HG03521 (cell line): ENCODE data around the gene DENND5A.
"Not testable (repeated sequence)": the region's sequence is repeated elsewhere in the genome, so short reads cannot be mapped to it uniquely, and the experiment has no call there.

Source experiments
- ATAC-seq: cut with Tn5 transposase; IDR thresholded peaks from one replicate; pipeline ENCODE4 v1.9.1; 2021; ENCODE audit warnings: mild to moderate bottlenecking, moderate library complexity; ENCODE audit not compliant: unreplicated experiment

The DENND5A gene

GRCh38 chr11:9179141-9179540 lies 86.0 kb downstream of the DENND5A start:
- ATAC-seq: no peak

DNA sequence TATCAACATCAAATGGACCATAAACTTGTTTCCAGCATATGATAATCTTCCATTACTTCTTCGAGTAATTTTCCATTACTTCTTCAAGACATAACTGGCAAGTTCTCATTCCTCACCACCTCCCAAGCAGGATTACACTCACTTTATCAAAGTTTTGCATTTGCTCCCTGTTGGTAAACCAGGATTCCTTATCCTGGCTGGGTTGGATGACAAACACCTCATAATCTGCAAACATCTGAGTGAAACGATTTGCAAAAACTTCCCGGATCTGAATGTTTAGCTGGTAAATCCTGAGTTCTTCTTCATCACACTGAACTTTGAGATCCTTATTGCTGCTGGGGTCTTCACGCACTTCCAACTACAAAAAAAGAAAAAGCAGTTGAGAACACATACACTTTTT lies 86.4 kb downstream of the DENND5A start:
- ATAC-seq: no peak

DNA sequence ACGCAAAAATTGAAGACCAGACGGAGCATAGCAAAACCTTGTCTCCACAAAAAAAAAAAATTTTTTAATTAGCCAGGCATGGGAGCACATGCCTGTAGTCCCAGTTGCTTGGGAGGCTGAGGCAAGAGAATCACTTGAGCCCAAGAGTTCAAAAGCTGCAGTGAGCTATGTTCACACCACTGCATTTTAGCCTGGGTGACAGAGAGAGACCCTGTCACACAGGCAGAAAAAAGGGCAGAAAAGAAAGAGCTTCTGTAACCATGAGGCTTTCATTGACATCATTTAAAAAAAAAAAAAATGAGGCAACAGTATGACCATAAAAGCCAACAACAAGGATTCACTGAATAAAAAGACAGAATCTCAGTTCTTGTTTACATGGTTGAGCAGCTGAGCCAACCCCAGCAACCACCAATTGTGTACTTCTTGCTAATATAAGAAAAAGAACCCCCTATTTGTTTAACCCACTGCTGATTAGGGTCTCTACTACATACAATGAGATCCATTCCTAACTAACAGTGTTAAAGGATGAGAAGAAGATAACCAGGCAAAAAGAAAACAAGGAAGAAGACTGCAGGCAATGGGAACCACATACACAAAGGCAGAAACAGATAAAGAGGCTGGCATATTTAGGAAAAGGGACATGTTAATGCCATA lies 87.6 kb downstream of the DENND5A start:
- ATAC-seq: no peak

GRCh38 chr11:9176550-9176949 lies 88.6 kb downstream of the DENND5A start:
- ATAC-seq: no peak

DNA sequence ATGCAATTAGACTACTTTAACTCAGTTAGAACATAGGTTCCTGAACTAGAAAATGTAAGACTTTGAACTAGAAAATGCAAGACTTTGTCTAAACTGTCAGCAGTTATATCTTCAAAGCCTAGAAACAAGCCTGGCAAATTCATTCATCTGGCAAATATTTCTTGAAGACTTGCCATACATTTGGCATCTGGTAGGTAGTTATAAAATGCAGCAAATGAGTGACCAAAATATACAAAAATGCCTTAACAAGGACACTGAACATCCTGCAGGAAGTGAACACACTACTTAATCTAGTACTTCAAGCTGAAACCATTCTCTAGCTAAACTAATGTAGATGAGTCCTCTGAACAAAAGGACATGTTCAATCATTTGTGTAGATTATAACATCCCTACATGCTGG lies 89.0 kb downstream of the DENND5A start:
- ATAC-seq: no peak

DNA sequence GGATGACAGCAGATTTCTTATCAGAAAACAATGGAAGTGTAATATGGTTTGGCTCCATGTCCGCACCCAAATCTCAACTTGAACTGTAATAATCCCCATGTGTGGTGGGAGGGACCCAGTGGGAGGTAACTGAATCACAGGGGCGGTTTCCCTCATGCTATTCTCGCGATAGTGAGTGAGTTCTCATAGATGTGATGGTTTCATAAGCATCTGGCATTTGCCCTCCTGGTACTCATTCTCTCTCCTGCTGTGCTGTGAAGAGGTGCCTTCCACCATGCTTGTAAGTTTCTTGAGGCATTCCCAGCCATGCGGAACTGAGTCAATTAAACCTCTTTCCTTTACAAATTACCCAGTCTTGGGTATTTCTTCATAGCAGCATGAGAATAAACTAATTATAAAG lies 92.8 kb downstream of the DENND5A start:
- no peak for ATAC-seq

DNA sequence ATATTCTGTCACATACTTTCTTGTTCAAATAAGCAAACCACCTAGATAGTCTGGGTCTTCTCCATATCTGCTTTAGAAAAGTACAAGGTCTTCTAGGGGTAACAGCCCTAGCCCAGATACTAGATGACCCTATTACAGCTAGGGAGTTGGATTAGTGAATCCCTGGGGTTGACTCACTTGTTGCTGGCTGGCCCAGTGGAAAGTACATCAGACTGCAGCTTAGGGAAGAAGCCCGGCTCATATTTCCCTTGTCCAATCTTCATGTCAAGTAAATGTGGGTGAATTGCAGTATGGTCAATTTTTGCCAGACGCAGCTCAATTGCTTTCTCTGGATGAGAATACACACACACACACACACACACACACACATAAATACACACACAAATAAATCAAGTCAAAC lies 94.7 kb downstream of the DENND5A start:
- ATAC-seq: no peak

DNA sequence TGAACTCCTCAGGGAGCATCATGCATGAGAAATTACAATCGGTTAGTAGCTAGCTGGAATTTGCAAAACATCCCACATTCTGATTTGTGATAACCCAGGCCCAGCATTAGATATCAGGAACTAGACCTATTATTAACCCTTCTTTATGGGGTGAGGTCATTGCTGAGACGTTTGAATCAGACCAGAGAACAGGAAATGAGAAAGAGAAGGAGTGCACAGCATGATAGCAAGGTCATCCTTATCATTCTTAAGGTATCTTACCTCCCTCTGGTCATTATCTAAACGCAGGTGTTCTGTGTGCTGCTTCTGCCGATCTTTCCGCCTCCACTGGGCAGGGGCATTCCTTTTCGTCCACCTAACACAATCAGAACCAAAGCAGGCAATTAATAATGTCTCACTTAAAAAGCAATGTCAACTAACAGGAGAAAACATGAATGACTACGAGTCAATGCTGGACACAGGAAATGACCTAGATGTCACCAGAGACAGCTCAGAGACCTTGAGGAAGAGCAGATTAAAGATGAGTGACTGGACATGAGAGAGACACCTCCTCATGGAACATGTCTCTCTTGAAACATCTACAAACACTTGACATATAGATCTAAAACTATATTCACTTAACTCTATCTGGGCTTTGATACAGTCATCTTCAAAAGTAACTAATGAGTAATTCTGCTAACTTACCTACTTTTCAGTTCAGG lies 95.4 kb downstream of the DENND5A start:
- no peak for ATAC-seq

GRCh38 chr11:9161991-9162390 lies 103.2 kb downstream of the DENND5A start:
- not testable (repeated sequence) for ATAC-seq

- no peak for ATAC-seq
Observed at GRCh38 chr11:9160166-9160565, 105.0 kb downstream of the DENND5A start.

GRCh38 chr11:9158898-9159391 lies 106.2 kb downstream of the DENND5A start:
- ATAC-seq: no peak

- ATAC-seq: no peak
Observed at GRCh38 chr11:9155930-9156329, 109.2 kb downstream of the DENND5A start.

DNA sequence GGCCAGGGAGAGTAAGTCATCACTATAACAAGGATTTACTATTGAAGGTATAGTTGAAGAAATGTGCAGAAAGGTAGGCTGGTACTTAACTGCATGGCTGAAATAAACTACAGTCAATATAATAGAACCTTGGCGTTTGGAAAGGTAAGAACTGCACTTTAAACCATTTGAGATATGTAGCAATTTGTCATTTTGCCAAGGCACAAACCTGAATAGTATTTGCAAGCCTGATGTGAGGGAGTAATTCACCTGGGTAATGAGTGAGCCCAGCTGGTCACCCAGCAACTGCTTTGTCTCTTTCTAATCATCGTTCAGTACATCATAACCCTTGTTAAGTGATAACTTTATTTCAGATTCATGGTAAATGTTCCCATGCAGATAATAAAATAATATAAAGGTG lies 111.5 kb downstream of the DENND5A start:
- ATAC-seq: no peak

- no peak for ATAC-seq
Observed at GRCh38 chr11:9151631-9152030, 113.5 kb downstream of the DENND5A start.

- no peak for ATAC-seq
Observed at GRCh38 chr11:9150926-9151325, 114.2 kb downstream of the DENND5A start.

- ATAC-seq: no peak
Observed at GRCh38 chr11:9150501-9150900, 114.6 kb downstream of the DENND5A start.

DNA sequence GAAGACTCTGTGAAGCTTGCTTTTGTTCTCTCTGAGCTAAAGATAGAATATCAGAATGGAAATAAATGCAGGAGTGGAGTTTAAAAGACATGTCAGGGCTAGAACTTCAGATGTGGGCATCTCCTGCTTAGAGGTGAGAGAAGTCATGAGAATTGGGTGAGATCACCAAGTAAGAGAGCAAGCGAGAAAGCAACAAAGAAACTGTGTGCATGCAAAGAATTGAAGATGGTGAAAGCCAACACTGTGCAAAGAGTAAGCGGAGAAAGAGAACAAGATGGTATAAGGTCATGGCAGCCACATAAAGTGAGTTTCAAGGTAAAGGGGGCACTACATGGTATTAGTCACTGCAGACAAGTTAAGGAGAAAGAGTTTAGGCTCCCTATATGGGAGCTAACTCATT lies 116.4 kb downstream of the DENND5A start:
- no peak for ATAC-seq

GRCh38 chr11:9148035-9148434 lies 117.1 kb downstream of the DENND5A start:
- ATAC-seq: no peak

DNA sequence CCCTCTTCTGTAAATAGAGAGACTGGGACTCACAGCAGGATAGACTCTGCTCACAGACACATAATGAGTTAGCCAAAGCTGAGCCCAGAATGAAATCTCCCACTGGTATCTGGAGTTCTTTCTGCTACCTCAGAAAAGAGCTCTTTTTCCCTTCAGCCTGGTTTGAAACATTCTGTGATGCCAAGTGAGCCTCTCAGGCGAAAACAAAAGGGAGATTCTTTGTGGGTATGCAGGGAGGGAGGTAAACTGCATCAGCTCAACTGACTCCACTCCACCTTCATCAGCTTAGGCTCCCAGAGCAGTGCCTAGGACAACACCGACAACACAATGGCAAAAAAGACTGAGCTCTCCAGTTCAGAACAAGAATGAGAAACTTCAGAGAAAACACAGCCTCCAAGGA lies 118.7 kb downstream of the DENND5A start:
- ATAC-seq: no peak

DNA sequence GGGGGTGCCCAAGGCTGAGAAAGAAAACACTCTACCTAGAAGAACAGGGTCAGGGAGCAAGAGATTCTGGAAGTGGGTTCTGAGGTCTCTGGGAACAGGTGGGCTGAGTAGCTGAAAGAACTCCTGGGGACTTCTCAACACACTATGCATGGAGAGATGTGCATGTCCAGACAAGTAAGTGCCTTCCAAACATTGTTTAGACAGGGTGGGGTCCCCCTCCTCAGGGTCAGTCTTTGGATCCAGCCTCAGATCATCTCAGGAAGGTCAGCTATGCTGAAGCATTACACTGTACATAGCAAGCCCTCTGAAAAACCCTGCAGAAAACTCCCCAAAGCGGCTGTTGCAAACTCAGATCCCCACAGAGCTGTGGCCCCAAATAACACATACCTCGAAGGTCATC lies 119.9 kb downstream of the DENND5A start:
- ATAC-seq: no peak

DNA sequence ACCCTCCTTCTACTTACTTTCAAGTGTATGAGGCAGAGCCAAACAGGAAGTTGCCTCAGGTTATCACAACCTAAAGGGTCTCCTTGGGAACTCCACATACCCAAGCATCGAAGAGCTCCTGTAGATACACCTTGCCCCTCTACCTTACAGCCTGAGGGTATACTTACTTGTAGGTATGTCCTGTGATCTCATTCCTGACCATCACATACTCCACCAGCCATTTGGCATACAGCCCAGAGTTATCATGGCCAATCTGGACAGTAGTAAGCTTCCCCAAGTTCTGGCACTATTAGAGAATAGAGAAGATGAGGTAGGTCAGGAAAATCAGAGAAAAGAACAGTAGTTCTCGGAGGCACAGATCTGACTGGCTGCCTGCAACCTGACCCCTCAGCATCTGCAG lies 120.3 kb downstream of the DENND5A start:
- no peak for ATAC-seq

DNA sequence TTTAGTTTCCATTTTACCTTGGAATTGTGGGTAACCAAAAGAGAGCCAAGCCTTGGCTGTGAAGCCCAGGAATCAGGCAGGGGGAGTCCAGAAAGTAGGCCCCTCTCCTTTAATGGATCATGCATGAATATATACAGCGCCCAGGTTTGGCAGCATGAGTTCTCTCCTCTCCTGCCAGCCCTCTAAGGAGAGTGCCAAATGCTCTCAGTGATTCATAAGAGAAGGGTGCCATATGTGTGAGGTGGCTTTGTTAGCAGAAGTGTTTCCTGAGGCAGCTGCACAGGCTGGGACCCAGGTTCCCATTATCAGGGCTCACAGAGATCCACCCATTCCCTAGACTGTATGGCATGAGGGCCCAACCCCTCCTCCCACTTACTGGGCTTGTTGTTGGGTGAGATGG lies 121.4 kb downstream of the DENND5A start:
- ATAC-seq: no peak

DNA sequence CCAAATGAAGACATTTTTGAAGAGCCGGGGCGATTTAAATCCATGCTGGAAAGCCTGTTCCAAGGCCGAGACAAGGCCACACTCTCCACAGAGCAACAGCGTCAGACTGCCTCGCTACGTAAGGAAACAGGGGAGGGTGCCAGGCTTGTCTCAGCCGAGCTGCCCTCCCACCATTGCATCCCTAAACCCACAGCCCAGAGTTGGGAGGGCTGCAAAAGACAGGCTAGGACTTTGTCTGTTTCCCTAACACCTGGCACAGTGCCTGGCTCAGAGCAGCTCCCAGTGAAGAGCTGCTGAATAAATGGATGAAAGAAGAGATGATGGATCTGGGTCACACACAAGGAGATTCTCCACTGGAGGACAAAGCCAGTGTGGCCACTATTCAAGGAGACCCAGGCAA lies 122.4 kb downstream of the DENND5A start:
- no peak for ATAC-seq
